ENCODE data around the gene RAB15. TPM values are rescaled to one million over a fixed set of nuclear protein-coding genes. Genes with fewer than 3 reads are reported as not detected.

Gene RAB15
- total and polyA plus RNA-seq, 9 of the 15 experiments (the other 6 are each of a cell fraction or from before 2014, with no cell fraction given): 0.09 to 0.30 (median 0.16) TPM; not detected in 2

GRCh38 chr14:64914237-64915028 is 57.7 kb downstream of the RAB15 start, which contains the start of gene CHURC1 (continued):
- TF ChIP-seq ZNF740 (CRISPR knock-in tag; IDR thresholded peaks at IDR 0.05) (0 out of 2 replicates have a peak, but pooled peaks have one; percentile 53), ZNF740 (tag; IDR thresholded peaks at IDR 0.05) (no peak), ETV5 (CRISPR knock-in tag; IDR thresholded peaks at IDR 0.05; ENCODE audit: low read depth) (no peak; the same call in 1 of the 2 replicates), MGA (IDR thresholded peaks at IDR 0.05) (peak; percentile 15; the same call in 1 of the 2 replicates), CHD2 (IDR thresholded peaks at IDR 0.05; ENCODE audit: low read depth, low read length) (peak; percentile 96), FOXK2 (conservative IDR thresholded peaks at IDR 0.05 in 1 of 2, IDR thresholded peaks at IDR 0.05 in 1 of 2; ENCODE audit: low read depth in 2 of 2) (peak; percentile 74 to 77; a peak in 2 of 4 replicates), CREB3L1 (IDR thresholded peaks at IDR 0.05; ENCODE audit: borderline replicate concordance, low read depth) (peak; percentile 58; the same call in 1 of the 2 replicates), NCOA4 (IDR thresholded peaks at IDR 0.05; ENCODE audit: partially characterized antibody) (no peak), POLR2AphosphoS5 (IDR thresholded peaks at IDR 0.05; ENCODE audit: control insufficient read depth, insufficient read depth, low read depth, low read length) (peak; percentile 83), KDM5B (IDR thresholded peaks at IDR 0.05; ENCODE audit: insufficient replicate concordance, low read depth, low read length) (peak; percentile 71), POLR2A (conservative IDR thresholded peaks at IDR 0.05) (peak; percentile 91), TARDBP (IDR thresholded peaks at IDR 0.05) (no peak)
